PC-3 (cell line): ENCODE data around the gene SLC25A25. TPM values are rescaled to one million over a fixed set of nuclear protein-coding genes. Genes with fewer than 3 reads are reported as not detected.
"Not testable (repeated sequence)": the region's sequence is repeated elsewhere in the genome, so short reads cannot be mapped to it uniquely, and the experiment has no call there.

Experiments used
- ATAC-seq: fragments of 200-7000 bp; cut with Tn5 transposase; 2 replicates; pipeline ENCODE4 v1.9.1; 2020; ENCODE audit warnings: mild to moderate bottlenecking, moderate library complexity
- BruUV-seq: library from RNA; stranded (reverse); fragments of 400-500 nt; replicated peaks from 2 replicates; lab custom pipeline; 2021; lab: Mats Ljungman, UMichigan
- CTCF ChIA-PET: fragments of 300-600 bp; sonication (Branson Sonifier 250); formaldehyde crosslinking; loops from one replicate; lab custom pipeline; 2022; ENCODE audit warnings: antibody characterized with exemption; lab: Charles Lee
- POLR2A ChIA-PET: fragments of 300-600 bp; sonication (Branson Sonifier 250); formaldehyde crosslinking; loops from one replicate; lab custom pipeline; 2022; ENCODE audit warnings: antibody characterized with exemption; ENCODE audit not compliant: unreplicated experiment; lab: Charles Lee
- DNase-seq: peaks from one replicate; pipeline ENCODE4 v3.0.0-alpha.2; 2015
- H2AFZ ChIP-seq: fragments of 300-600 bp; sonication (generic); 2 replicates; pipeline ENCODE4 v1.6.0; 2016; ENCODE audit warnings: antibody characterized with exemption, low read length
- H3F3A ChIP-seq: fragments of 300-600 bp; sonication (generic); one replicate; pipeline ENCODE4 v1.6.0; 2017; ENCODE audit warnings: antibody characterized with exemption, low read length, control low read depth, mild to moderate bottlenecking; ENCODE audit not compliant: unreplicated experiment
- H3K27ac ChIP-seq: fragments of 300-600 bp; sonication (generic); 2 replicates; pipeline ENCODE4 v1.5.1; 2016; ENCODE audit warnings: mild to moderate bottlenecking, low read length
- H3K27me3 ChIP-seq: fragments of 300-600 bp; sonication (generic); 2 replicates; pipeline ENCODE4 v1.6.1; 2016; ENCODE audit warnings: low read length, mixed read lengths
- H3K36me3 ChIP-seq: fragments of 300-600 bp; sonication (generic); 2 replicates; pipeline ENCODE4 v1.6.1; 2016; ENCODE audit warnings: low read depth, mixed run types, low read length, mixed read lengths
- H3K4me1 ChIP-seq: fragments of 300-600 bp; sonication (generic); 2 replicates; pipeline ENCODE4 v1.5.1; 2016; ENCODE audit warnings: low read length; ENCODE audit not compliant: insufficient read depth
- H3K4me2 ChIP-seq: fragments of 300-600 bp; sonication (generic); 2 replicates; pipeline ENCODE4 v1.6.0; 2016; ENCODE audit warnings: low read length
- H3K4me3 ChIP-seq: fragments of 300-600 bp; sonication (generic); 2 replicates; pipeline ENCODE4 v1.5.1; 2016; ENCODE audit warnings: mild to moderate bottlenecking, low read length, mixed read lengths
- H3K79me2 ChIP-seq: fragments of 300-600 bp; sonication (generic); 2 replicates; pipeline ENCODE4 v1.6.1; 2017; ENCODE audit warnings: low read length, mixed read lengths
- H3K9ac ChIP-seq: fragments of 300-600 bp; sonication (generic); 2 replicates; pipeline ENCODE4 v1.6.0; 2016; ENCODE audit warnings: mild to moderate bottlenecking, low read length
- H3K9me2 ChIP-seq: fragments of 300-600 bp; sonication (generic); replicated peaks from 2 replicates; pipeline ENCODE4 v1.6.1; 2016; ENCODE audit warnings: mixed run types, low read length, mixed read lengths
- H3K9me3 ChIP-seq: fragments of 300-600 bp; sonication (generic); 2 replicates; pipeline ENCODE4 v1.6.1; 2016; ENCODE audit warnings: low read length, mixed read lengths
- H4K20me1 ChIP-seq: fragments of 300-600 bp; sonication (generic); 2 replicates; pipeline ENCODE4 v1.6.1; 2016; ENCODE audit warnings: low read length, mixed read lengths
- CTCF ChIP-seq: fragments of 300-600 bp; sonication (generic); conservative IDR thresholded peaks from 2 replicates; pipeline ENCODE4 v1.5.1; 2017; ENCODE audit warnings: antibody characterized with exemption, low read depth, mild to moderate bottlenecking, low read length
- EZH2 ChIP-seq: fragments of 300-600 bp; sonication (generic); IDR thresholded peaks from one replicate; pipeline ENCODE4 v1.6.1; 2017; ENCODE audit warnings: antibody characterized with exemption, mild to moderate bottlenecking, low read length; ENCODE audit not compliant: unreplicated experiment
- EZH2phosphoT487 ChIP-seq: fragments of 300-600 bp; sonication (generic); IDR thresholded peaks from 2 replicates; pipeline ENCODE4 v1.6.1; 2018; ENCODE audit warnings: mild to moderate bottlenecking, antibody characterized with exemption, low read length, borderline replicate concordance
- intact Hi-C: fragments of 100-400 bp; cut with micrococcal nuclease; formaldehyde crosslinking; loops from 2 replicates; pipeline ENCODE4 v1.9.0; 2023
- total RNA-seq: library from RNA; depleted of rRNA; stranded (reverse); fragments of >200 nt; gene quantifications from 2 replicates; pipeline ENCODE4 v1.2.3, GENCODE V29; 2014

SLC25A25 gene
- total RNA-seq, 1 experiment from 2014 or later = 25.2 TPM

DNA sequence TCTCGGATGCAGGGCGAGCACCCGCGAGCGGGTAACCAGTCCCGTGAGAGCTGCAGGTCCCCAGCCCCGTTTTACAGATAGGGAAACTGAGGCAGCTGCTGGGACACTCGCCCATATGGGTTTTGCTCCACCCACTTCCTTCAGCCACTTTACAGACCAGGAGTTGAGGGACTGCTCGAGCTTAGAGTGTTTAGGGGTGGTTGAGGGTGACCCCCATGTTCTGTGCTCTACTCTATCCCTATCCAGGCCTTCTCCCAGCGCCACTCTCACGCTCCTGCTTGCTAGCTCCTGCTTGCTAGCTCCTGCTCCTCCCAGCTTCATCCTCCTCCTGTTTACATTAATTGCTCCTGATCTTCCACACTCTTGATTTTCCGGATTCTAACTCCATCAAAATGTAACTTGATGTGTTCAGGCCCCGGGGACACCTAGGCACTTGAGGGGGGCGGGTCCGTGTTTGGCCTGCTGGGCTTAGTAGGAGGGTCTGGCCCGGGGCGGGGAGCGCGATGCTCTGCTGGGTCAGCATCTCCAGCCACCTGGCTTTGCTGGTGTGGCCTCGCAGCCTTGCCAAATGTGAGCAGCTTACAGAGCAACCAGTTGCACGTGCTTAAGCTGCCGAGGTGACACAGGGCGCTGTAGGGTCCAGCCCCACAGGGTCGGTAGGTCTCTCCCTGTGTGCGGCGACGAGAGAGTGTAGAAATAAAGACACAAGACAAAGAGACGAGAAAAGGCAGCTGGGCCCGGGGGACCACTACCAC is 61.0 kb downstream of the SLC25A25 start:
- Histone ChIP-seq H3K36me3 (peaks cover 8% of the 10 kb centered on the region; the same call in 1 of the 2 replicates), H2AFZ (peak overlapping the region; percentile 89), H3F3A (no peaks in the 10 kb centered on the region), H3K9me2 (no peaks in the 10 kb centered on the region), H3K27me3 (no peaks in the 10 kb centered on the region), H3K79me2 (peaks cover 37% of the 10 kb centered on the region), H3K27ac (peak overlapping the region; percentile 87), H4K20me1 (no peaks in the 10 kb centered on the region), H3K4me1 (peaks cover 10% of the 10 kb centered on the region; the same call in 1 of the 2 replicates), H3K9ac (peak overlapping the region; percentile 97), H3K4me3 (peak overlapping the region; percentile 95), H3K9me3 (no peaks in the 10 kb centered on the region), H3K4me2 (peak overlapping the region; percentile 94)
- POLR2A ChIA-PET = interaction anchor here (0.6 kb wide), 1 partner anchor 31 kb away, joined by 4 read pairs; the partner anchor contains the start of gene BBLN
- TSS peak; percentile 92 for BruUV-seq
- DNase-seq = no peak
- no peak for TF ChIP-seq EZH2phosphoT487
- TF ChIP-seq EZH2 = no peak
- TF ChIP-seq CTCF = no peak
- CTCF ChIA-PET = no interaction called here
- intact Hi-C loops = loop anchor here (5.0 kb wide), 1 partner anchor 33 kb away; the partner anchor contains the start of gene BBLN
- ATAC-seq = no peak

- H3K4me1 ChIP-seq, POLR2A ChIA-PET, H3F3A ChIP-seq, H4K20me1 ChIP-seq, H3K27me3 ChIP-seq, H3K9me3 ChIP-seq, H3K9me2 ChIP-seq, H3K4me3 ChIP-seq, H3K9ac ChIP-seq, H3K4me2 ChIP-seq, BruUV-seq, H3K27ac ChIP-seq, DNase-seq, H3K36me3 ChIP-seq, H2AFZ ChIP-seq, ATAC-seq, CTCF ChIA-PET: not testable (repeated sequence)
- H3K79me2 ChIP-seq = peaks cover 31% of the 10 kb centered on the region
- intact Hi-C loops = loop anchor here (5.0 kb wide), 1 partner anchor 32 kb away; the partner anchor contains the start of gene BBLN
Observed at GRCh38 chr9:128129976-128130590, 62.1 kb downstream of the SLC25A25 start.

DNA sequence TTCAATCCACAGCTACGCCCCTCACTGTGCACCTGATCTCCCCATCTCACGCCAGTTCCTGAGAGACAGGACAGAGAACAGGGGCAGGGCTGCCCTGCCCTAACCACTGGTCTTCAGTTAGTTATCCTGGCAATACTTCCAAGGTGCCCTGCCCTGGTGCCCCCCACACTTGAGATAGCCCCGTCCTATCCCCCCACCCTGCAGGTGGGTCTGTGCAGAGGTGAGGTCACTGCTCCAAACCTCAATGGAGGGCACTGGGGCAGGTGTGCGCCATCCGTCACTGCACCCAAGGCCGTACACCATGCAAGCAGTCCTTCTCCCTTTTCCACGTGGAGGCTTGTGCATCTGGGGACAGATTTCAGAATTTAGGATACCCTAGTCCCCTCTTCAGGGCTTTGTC is 62.6 kb downstream of the SLC25A25 start:
- intact Hi-C loops, H3K4me3 ChIP-seq, H4K20me1 ChIP-seq, H3K27ac ChIP-seq, H3K9me3 ChIP-seq, H3K27me3 ChIP-seq, CTCF ChIA-PET, H3K9ac ChIP-seq, H2AFZ ChIP-seq, ATAC-seq, H3K4me1 ChIP-seq, H3K36me3 ChIP-seq, H3K9me2 ChIP-seq, DNase-seq, POLR2A ChIA-PET, H3K4me2 ChIP-seq, H3F3A ChIP-seq, BruUV-seq: not testable (repeated sequence)
- H3K79me2 ChIP-seq = peaks cover 25% of the 10 kb centered on the region

DNA sequence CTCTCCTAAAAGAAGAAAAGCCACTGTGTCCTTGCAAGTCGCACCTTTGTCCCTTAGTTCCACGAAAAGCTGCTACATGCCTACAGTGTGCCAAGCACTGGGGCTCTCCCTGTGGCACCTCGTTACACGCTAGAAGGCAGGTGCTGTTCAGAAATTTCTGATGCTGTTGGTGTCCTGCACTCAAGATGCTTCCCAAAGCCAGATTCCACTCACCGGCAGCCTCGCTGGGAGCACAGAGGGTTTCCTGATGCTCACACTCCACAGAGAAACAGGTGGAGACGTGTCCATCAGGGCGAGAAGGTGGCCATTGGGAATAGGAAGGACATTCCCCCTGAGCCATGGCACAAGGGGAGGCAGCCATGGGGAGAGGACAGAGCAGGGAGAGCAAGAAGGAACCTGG is 63.3 kb downstream of the SLC25A25 start:
- H3K4me1 ChIP-seq, H3K4me2 ChIP-seq, H3K36me3 ChIP-seq, DNase-seq, H3K9ac ChIP-seq, H2AFZ ChIP-seq, H3K9me2 ChIP-seq, H3K27ac ChIP-seq, H3K27me3 ChIP-seq, ATAC-seq, H3K4me3 ChIP-seq, H4K20me1 ChIP-seq, H3F3A ChIP-seq, BruUV-seq, intact Hi-C loops, H3K9me3 ChIP-seq, CTCF ChIA-PET, POLR2A ChIA-PET: not testable (repeated sequence)
- peaks cover 18% of the 10 kb centered on the region for H3K79me2 ChIP-seq

DNA sequence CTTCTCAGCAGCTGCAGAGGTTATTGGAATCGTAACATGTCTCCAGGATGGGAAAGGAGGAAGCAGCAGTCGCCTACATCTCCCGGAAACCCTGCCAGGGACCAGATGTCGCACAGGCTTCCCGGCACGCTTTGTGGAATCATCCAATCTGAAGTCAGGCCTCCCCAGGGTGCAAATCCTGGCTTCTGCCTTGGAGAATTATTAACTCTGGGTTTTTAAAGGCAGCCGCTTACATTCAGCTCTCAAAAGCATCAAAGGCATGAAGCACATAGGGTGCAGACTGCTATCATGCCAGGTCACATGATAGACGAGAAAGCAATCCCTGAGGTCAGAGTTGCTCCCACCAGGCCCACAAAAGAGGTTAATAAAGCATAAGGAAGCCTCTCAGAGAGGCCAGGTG is 64.1 kb downstream of the SLC25A25 start:
- H3K27ac ChIP-seq, H3K9me2 ChIP-seq, POLR2A ChIA-PET, H3K9ac ChIP-seq, ATAC-seq, BruUV-seq, intact Hi-C loops, DNase-seq, H3K9me3 ChIP-seq, H2AFZ ChIP-seq, CTCF ChIA-PET, H3K36me3 ChIP-seq, H3K4me2 ChIP-seq, H3F3A ChIP-seq, H4K20me1 ChIP-seq, H3K27me3 ChIP-seq, H3K4me1 ChIP-seq, H3K4me3 ChIP-seq: not testable (repeated sequence)
- peaks cover 10% of the 10 kb centered on the region for H3K79me2 ChIP-seq
